Activated CD4-positive, alpha-beta T cell treated with anti-CD3 and anti-CD28 coated beads, Interleukin-2, Interleukin-4, amounts not matched to agents 100 ng/mL and 50 ng/mL, durations not matched to agents 16 hours and 8 hours (primary cell): ENCODE results near the gene HOXD4.
A peak's percentile ranks its signal among the peaks of the same experiment; 100 is the strongest.

ENCODE experiments used
- DNase-seq: peaks from one replicate; pipeline ENCODE4 v3.0.0-alpha.2; 2020; ENCODE audit warnings: low spot score

The HOXD4 gene

DNA sequence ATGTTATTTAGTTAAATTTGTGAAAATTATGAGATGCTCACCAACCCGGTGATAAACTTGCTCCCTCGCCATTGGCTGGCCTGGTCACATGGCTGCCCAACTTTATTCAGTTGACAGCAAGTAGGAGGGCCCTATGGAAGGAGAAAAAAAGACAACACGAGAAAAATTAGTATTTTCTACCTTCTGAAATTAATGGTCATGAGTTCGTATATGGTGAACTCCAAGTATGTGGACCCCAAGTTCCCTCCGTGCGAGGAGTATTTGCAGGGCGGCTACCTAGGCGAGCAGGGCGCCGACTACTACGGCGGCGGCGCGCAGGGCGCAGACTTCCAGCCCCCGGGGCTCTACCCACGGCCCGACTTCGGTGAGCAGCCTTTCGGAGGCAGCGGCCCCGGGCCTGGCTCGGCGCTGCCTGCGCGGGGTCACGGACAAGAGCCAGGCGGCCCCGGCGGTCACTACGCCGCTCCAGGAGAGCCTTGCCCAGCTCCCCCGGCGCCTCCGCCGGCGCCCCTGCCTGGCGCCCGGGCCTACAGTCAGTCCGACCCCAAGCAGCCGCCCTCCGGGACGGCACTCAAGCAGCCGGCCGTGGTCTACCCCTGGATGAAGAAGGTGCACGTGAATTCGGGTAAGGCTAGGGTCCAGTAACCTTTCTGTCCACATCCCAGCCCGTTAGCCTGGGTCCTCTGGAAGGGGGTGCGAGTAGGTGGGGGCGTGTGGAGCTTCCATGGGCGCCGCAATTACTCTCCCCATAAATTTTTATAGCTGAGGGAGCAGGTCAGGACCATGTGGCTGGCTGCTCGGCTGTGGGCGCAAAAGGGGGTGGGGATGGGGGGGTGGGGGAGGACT lies at the start of gene HOXD4:
Gene HOXD4 (plus strand): TSS at position 109 of the 846 bp plus-strand sequence. CDS start 84 bp downstream, at position 193.
- no peak for DNase-seq

- DNase-seq = no peak
Measured at GRCh38 chr2:176101842-176102241, 49.5 kb upstream of the HOXD4 start.

DNA sequence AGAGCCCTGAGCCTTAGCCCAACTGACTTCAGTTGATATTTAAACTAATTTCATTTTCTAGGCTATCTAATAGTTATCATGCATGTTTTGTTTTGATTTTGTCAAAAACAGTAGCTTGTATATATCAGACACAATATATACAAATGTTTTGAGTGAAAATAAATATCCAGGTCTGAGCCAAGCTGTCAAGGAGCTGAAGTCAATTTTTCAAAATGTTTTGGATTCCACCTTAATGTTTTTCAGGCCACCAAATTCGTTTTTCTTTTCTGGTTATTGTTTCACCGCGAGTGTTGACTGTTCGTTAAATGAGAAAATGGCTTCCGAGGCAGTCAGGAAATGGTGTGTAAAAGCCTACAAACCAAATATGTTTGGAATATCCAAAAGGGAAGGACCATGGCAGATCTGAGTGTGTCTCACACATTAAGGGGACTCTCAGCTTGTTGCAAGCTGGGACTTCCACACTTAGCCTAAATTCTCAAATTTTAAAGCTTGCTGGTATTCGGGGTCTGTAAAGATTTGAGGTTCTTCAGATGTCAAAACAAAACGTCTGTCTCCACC lies 49.0 kb upstream of the HOXD4 start:
- DNase-seq = no peak

DNA sequence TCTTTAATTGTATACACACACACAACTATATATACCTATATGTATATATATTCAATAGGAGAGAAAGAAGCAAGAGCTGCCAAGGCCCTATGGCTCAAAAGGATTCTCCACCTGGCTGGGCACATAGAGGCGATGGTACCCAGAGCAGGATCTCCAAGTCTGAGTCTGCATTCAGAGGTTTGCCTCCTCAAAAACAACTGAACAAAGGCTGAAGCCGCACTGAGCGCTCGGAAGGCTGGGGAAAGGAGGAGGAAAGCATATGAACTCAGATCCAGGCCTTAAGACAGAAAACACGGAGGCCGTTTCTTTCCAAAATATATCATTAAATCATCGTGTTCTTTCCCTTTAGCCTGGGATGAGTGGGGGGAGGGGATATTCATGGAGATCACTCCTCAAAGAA lies 48.2 kb upstream of the HOXD4 start:
- no peak for DNase-seq

- DNase-seq = no peak
Measured at GRCh38 chr2:176103742-176104315, 47.5 kb upstream of the HOXD4 start.

- no peak for DNase-seq
Measured at GRCh38 chr2:176104316-176105077, 46.9 kb upstream of the HOXD4 start.

DNA sequence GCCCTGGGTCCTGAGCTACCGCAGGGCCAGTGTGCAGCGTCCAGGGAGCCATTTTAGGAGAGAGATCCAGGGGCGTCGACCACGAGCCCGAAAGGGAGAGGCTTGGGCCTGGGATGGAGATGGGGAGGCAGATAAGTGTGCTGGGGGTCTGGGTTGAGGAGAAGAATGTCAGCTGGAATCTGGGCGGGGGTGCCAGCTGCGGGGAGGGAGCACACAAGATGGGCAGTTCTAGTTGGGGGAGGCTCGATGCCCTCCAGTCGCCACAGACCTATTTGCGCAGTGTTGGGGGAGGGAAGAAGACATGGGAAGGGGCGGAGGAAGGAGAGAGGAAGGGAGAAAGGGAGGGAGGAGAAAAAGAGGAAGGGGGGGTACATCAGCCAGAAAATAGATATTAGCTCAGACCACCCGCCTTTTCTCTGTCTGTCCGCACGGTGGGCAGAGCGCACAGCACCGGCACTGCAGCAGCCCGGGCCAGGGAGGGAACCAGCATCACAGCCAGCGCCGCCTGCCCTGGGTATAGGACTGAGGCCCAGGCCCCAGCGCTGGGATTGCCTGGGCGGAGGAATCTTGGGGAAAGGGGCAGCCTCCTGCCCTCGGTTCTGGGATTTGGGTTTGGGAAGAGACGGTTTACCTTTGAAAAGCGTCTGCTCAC lies 46.1 kb upstream of the HOXD4 start:
- DNase-seq = no peak

DNA sequence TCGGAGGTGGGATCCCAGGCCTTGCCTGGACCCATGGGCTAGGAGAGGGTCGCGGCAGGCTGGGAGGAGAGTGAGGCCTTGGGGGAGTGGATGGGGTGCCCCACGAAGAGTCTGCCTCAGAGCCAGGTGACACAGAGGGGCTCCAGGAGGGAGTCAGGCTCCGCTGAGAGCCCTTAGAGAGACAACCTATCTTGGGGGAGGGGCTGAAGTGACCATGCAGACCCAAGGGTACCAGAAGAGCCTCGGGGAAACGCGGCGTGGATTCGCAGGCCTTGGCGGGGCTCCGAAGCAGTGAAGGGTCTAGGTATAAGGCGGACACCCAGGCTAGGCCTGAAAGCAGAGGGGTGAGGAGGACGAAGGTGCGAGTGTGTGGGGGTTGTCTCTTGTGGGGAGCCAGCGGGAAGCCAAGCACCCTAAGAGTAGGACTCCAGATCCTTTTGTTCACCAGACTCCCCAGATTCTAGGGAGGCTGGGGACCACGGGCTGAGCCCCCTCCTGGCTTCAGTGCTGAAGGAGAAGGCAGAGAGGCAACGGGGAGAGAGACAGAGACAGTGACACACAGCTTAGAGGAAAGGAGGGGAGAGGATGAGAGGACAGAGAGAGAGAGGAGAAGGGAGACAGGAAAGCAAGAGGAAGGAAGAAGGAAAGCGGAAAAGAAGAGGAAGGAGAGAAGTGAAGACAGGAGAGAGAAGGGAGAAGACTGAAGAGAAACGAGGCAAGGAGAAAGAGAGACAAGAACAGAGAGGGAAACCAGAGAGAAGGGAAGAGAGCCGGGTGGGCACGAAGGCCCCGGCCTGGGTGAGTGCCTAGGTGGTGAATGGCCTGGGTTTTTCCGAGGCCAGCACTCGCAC lies 45.4 kb upstream of the HOXD4 start:
- no peak for DNase-seq

DNA sequence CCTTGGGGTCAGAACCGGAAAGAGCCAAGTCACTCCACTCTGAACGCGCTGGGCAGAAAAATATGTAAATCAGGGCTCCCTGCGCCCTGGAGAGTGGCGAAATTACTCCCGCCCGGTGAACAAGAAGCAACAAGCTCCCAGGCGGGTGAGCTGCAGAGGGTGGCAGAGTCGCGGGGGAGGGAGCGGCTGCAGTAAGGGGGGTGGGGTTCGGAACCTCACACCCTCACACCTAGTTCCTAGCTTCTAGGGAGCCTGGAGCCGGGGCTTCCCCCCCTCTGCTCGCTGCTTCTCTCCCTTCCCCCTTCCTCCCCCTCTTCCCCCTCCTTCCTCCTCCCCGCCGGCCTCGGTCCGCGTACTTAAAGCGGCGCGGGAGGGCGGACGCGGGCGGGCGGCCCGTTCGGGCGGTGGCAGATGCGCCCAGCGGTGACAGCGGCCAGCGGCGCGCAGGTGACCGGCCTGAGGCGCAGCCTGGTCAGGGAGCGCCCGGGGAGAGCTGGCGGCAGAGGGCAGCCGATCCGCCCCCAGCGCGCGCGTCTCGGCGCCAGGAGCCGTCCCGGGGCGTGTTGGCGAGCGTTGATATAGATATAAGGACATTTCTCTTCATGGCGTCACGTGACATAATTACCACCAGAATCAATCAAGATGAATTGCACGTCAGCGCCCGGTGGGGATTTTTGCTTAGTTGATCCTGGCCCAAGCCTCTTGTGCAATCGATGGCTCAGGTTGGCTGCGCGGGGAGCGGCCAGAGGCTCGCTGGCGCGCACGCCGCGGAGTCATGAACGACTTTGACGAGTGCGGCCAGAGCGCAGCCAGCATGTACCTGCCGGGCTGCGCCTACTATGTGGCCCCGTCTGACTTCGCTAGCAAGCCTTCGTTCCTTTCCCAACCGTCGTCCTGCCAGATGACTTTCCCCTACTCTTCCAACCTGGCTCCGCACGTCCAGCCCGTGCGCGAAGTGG lies 44.5 kb upstream of the HOXD4 start, which contains the start of gene HOXD11:
Gene HOXD11 (plus strand): TSS at position 700 of the 959 bp plus-strand sequence. CDS start 76 bp downstream, at position 776.
- DNase-seq = no peak

DNA sequence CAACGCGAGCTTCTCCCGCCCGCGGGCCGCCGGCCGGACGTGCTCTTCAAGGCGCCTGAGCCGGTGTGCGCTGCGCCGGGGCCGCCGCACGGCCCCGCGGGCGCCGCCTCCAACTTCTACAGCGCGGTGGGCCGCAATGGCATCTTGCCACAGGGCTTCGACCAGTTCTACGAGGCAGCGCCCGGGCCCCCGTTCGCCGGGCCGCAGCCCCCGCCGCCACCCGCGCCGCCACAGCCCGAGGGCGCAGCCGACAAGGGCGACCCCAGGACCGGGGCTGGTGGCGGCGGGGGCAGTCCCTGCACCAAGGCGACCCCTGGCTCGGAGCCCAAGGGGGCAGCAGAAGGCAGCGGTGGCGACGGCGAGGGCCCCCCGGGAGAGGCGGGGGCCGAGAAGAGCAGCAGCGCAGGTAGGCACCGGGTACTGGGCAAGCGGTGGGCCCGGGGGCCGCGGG lies 43.6 kb upstream of the HOXD4 start:
- DNase-seq = no peak

DNA sequence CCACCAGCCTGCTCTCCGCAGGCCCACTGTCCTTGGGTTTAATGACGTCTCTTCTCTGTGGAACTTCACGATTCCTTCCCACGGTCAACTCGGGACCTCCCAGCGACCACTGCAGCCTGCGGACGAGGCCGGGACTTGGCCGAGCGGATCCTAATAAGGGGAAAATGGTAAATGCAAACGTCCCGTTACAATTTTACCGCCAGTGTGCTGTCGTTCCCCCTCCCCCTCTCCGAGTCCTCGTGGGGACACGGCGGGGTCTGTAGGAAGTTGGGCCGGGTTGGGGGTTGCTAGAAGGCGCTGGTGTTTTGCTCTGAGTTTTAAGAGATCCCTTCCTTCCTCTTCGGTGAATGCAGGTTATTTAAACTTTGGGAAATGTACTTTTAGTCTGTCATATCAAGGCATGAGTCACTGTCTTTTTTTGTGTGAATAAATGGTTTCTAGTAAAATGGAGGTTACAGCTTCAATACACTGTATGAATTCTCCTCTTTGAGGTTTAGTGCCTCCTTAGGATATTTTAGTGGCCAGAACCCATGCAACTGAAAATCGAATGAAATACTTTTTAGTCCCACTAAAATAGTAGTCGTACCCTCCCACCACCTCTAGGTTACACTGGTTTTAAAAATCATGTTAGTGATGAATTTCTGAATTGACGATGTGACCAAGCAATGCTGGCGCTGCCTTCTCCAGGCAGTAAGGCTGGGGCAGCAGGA lies 42.0 kb upstream of the HOXD4 start:
- no peak for DNase-seq

DNA sequence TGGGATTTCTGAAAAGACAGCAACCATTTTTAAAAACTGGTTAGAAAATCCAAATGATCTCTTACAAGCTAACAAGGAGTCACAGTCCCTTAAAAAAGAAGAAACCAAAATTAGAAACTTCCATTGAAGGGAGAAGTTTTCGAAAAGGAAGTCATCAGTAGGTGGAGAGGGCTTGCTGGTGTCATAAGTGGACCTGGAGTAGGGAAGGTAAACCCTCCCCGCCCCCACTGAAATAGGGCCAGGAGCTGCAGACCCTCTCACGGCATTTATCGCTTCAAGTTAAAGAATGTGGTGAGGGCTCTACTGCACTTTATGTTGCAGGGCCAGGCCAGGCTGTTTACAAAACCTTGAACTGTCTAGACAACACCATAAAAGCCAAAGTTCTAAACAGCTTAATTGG lies 41.4 kb upstream of the HOXD4 start:
- no peak for DNase-seq

GRCh38 chr2:176110415-176111308 lies 40.7 kb upstream of the HOXD4 start:
- DNase-seq = no peak

DNA sequence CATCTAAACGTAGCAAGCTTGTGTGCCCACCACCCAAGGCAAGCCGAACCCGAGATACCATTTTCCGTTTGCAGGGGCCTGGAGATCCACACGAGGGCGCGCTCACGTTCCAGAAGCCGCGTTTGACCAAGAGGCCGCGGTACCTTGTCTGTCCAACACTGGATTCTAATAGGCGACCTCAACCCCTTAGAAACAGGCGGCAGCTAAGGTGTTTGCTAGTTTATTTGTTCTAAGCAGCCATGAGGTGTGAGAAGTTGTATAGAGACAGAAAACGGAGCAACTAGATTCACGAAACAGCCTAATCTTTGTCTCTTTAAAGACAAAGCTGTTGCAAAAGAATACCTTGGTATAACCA lies 40.1 kb upstream of the HOXD4 start:
- DNase-seq = peak; percentile 31

- no peak for DNase-seq
Measured at GRCh38 chr2:176111846-176112374, 39.4 kb upstream of the HOXD4 start.

DNA sequence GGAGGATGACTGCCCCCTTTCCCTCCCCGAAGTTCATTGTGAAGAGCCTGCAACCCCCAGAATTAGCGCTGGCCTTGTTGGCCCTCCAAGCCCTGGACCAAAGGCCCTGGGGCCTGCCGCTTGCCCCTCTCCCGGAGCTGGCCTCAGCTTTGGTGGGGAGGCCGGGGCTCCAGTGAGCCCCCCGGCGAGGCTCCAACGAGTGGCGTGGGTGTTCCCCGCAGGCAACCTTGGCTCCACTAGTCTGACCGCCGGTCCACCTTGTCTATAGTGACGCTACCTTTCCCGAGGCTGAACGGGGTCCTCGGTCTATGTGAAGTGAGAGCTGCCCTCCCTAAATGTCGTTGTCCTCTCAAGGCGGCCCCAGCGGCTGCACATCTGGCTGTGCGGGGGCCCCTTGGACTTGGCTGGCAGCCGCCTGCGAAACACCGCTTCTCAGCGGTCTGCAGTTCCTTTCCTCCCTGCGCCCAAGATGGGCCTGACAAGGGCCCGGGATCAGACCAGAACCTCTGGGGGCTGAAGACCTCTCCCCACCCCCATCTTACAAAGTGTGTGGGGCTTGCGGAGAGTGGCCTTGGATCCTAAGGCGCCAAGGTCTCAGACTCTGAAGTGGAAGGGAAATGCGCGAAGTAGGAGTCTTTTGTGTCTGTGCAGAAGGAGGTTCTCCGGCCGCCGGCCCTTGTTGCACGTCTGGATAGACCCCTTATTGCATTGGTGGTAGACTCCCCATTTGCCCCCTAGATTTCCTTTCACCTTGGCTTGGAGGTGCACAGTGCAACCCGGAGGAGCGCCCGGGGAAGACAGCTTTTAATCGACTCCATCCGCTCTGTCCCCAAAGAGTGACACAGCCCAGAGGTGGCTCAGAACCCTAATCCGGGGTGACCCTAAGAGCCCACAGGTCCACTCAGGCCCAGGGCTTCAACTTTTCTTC lies 38.7 kb upstream of the HOXD4 start:
- no peak for DNase-seq
